H9 (cell line): Measurements from ENCODE around the gene RUNDC1. TPM values are rescaled to one million over a fixed set of nuclear protein-coding genes. Genes with fewer than 3 reads are reported as not detected.

Source experiments
- DNase-seq: peaks from one replicate; pipeline ENCODE4 v3.0.0-alpha.2; 2017
- H2AFZ ChIP-seq: one replicate; pipeline ENCODE4 v1.6.1; 2013; ENCODE audit warnings: mild to moderate bottlenecking, low read length, control low read depth, moderate library complexity
- H2AK5ac ChIP-seq: 2 replicates; pipeline ENCODE4 v1.6.1; 2013; ENCODE audit warnings: low read length, control low read depth, mixed read lengths; ENCODE audit not compliant: insufficient read length
- H2BK120ac ChIP-seq: one replicate; pipeline ENCODE4 v1.6.1; 2013; ENCODE audit warnings: low read depth, mild to moderate bottlenecking, low read length, control low read depth, inconsistent platforms; ENCODE audit not compliant: poor library complexity, severe bottlenecking
- H2BK12ac ChIP-seq: 2 replicates; pipeline ENCODE4 v1.6.1; 2013; ENCODE audit warnings: low read length, control low read depth, mixed read lengths, low read depth; ENCODE audit not compliant: insufficient read length
- H2BK15ac ChIP-seq: 2 replicates; pipeline ENCODE4 v1.6.1; 2013; ENCODE audit warnings: low read depth, low read length, control low read depth
- H2BK20ac ChIP-seq: one replicate; pipeline ENCODE4 v1.6.1; 2013; ENCODE audit warnings: low read depth, mild to moderate bottlenecking, low read length, control low read depth, inconsistent platforms; ENCODE audit not compliant: poor library complexity, severe bottlenecking
- H2BK5ac ChIP-seq: 2 replicates; pipeline ENCODE4 v1.6.1; 2013; ENCODE audit warnings: low read length, control low read depth, mixed read lengths; ENCODE audit not compliant: insufficient read length
- H3K14ac ChIP-seq: 2 replicates; pipeline ENCODE4 v1.6.1; 2013; ENCODE audit warnings: low read length, control low read depth; ENCODE audit not compliant: insufficient read depth
- H3K18ac ChIP-seq: 2 replicates; pipeline ENCODE4 v1.6.1; 2013; ENCODE audit warnings: low read depth, mild to moderate bottlenecking, mixed read lengths, low read length, control low read depth; ENCODE audit not compliant: insufficient read length
- H3K23ac ChIP-seq: 2 replicates; pipeline ENCODE4 v1.6.1; 2013; ENCODE audit warnings: low read length, control low read depth, mixed read lengths, low read depth; ENCODE audit not compliant: insufficient read length
- H3K23me2 ChIP-seq: 2 replicates; pipeline ENCODE4 v1.6.1; 2013; ENCODE audit warnings: low read depth, mild to moderate bottlenecking, mixed read lengths, low read length, control low read depth; ENCODE audit not compliant: insufficient read length, poor library complexity, severe bottlenecking
- H3K27ac ChIP-seq: 2 replicates; pipeline ENCODE4 v1.5.1; 2013; ENCODE audit warnings: low read length, control low read depth, mixed read lengths, low read depth; ENCODE audit not compliant: insufficient read length
- H3K27me3 ChIP-seq: 2 replicates; pipeline ENCODE4 v1.6.1; 2013; ENCODE audit warnings: low read length, control low read depth, inconsistent platforms; ENCODE audit not compliant: insufficient read depth
- H3K4ac ChIP-seq: 2 replicates; pipeline ENCODE4 v1.6.1; 2013; ENCODE audit warnings: low read depth, mild to moderate bottlenecking, control low read depth, inconsistent platforms, low read length, moderate library complexity
- H3K4me1 ChIP-seq: 2 replicates; pipeline ENCODE4 v1.6.1; 2013; ENCODE audit warnings: low read length, control low read depth, inconsistent platforms; ENCODE audit not compliant: insufficient read depth
- H3K4me2 ChIP-seq: 2 replicates; pipeline ENCODE4 v1.6.1; 2013; ENCODE audit warnings: low read length, control low read depth, mixed read lengths; ENCODE audit not compliant: insufficient read length, insufficient read depth
- H3K56ac ChIP-seq: 2 replicates; pipeline ENCODE4 v1.6.1; 2013; ENCODE audit warnings: low read depth, mild to moderate bottlenecking, mixed read lengths, low read length, control low read depth; ENCODE audit not compliant: insufficient read length
- H3K79me1 ChIP-seq: 2 replicates; pipeline ENCODE4 v1.6.1; 2013; ENCODE audit warnings: low read depth, mild to moderate bottlenecking, moderate library complexity, low read length, control low read depth, inconsistent platforms; ENCODE audit not compliant: insufficient read depth, poor library complexity, severe bottlenecking
- H3K79me2 ChIP-seq: 2 replicates; pipeline ENCODE4 v1.6.1; 2013; ENCODE audit warnings: low read length, control low read depth, inconsistent platforms; ENCODE audit not compliant: insufficient read depth
- H3K9ac ChIP-seq: 2 replicates; pipeline ENCODE4 v1.6.1; 2013; ENCODE audit warnings: low read length, control low read depth, mixed read lengths; ENCODE audit not compliant: insufficient read length; ENCODE audit errors: extremely low read depth
- H3K9me3 ChIP-seq: one replicate; pipeline ENCODE4 v1.6.1; 2013; ENCODE audit warnings: low read depth, low read length, inconsistent platforms; ENCODE audit not compliant: control insufficient read depth
- H3T11ph ChIP-seq: one replicate; pipeline ENCODE4 v1.6.1; 2013; ENCODE audit warnings: mild to moderate bottlenecking, low read length, control low read depth, inconsistent platforms
- H4K20me1 ChIP-seq: one replicate; pipeline ENCODE4 v1.6.1; 2013; ENCODE audit not compliant: control insufficient read depth, insufficient read length, insufficient read depth
- H4K5ac ChIP-seq: 2 replicates; pipeline ENCODE4 v1.6.1; 2013; ENCODE audit warnings: low read depth, mild to moderate bottlenecking, mixed read lengths, low read length, control low read depth; ENCODE audit not compliant: insufficient read length
- H4K8ac ChIP-seq: replicated peaks from 2 replicates; pipeline ENCODE4 v1.6.1; 2013; ENCODE audit warnings: low read length, control low read depth, mixed read lengths, low read depth; ENCODE audit not compliant: insufficient read length
- H4K91ac ChIP-seq: 2 replicates; pipeline ENCODE4 v1.6.1; 2013; ENCODE audit warnings: low read depth, mild to moderate bottlenecking, moderate library complexity, mixed read lengths, low read length, control low read depth; ENCODE audit not compliant: insufficient read length
- H3K27ac Mint-ChIP-seq, 3 experiments: 2 replicates in 2 of 3; 3 replicates in 1 of 3; pipeline ENCODE4 v1.8.0; 2020 to 2021; ENCODE audit warnings: mixed read lengths in 3 of 3, mild to moderate bottlenecking in 1 of 3, moderate library complexity in 1 of 3
- H3K27me3 Mint-ChIP-seq: 2 replicates; pipeline ENCODE4 v1.8.0; 2021; ENCODE audit warnings: low read depth, mild to moderate bottlenecking, moderate library complexity, mixed read lengths
- H3K36me3 Mint-ChIP-seq, 3 experiments: 2 replicates in 2 of 3; 3 replicates in 1 of 3; pipeline ENCODE4 v1.8.0; 2020 to 2021; ENCODE audit warnings: low read depth in 3 of 3, mixed read lengths in 3 of 3; ENCODE audit not compliant: insufficient read depth in 1 of 3
- H3K4me1 Mint-ChIP-seq, 2 experiments: 2 replicates each; pipeline ENCODE4 v1.8.0; 2020; ENCODE audit warnings: mixed read lengths in 2 of 2
- H3K4me3 Mint-ChIP-seq, 2 experiments: 2 replicates in 1 of 2; 3 replicates in 1 of 2; pipeline ENCODE4 v1.8.0; 2020 to 2021; ENCODE audit warnings: mild to moderate bottlenecking in 2 of 2, mixed read lengths in 2 of 2, moderate library complexity in 1 of 2
- H3K9me3 Mint-ChIP-seq, 2 experiments: 2 replicates in 1 of 2; 3 replicates in 1 of 2; pipeline ENCODE4 v1.8.0; 2020; ENCODE audit warnings: mild to moderate bottlenecking in 2 of 2, mixed read lengths in 2 of 2, moderate library complexity in 1 of 2
- WGBS: extraction: QIAGEN DNeasy Blood & Tissue Kit; methylation state at CpG from one replicate; pipeline ENCODE4 v1.1.7; 2013; ENCODE audit warnings: missing lambda C conversion rate, low lambda C conversion rate, mixed read lengths; ENCODE audit not compliant: insufficient read length; ENCODE audit errors: extremely low coverage; 5-methylcytosine and 5-hydroxymethylcytosine counted together
- total RNA-seq: library from RNA; stranded (reverse); gene quantifications from 2 replicates; pipeline ENCODE4 v1.2.1, GENCODE V29; 2021
- TF ChIP-seq, protein P1 (sequence below): fragments of 200-600 bp; sonication (generic); conservative IDR thresholded peaks from 3 replicates; pipeline ENCODE4 v1.8.0; 2021; ENCODE audit warnings: antibody characterized with exemption, mild to moderate bottlenecking

The RUNDC1 gene
- total RNA-seq, 1 experiment from 2014 or later: 18.8 TPM

DNA sequence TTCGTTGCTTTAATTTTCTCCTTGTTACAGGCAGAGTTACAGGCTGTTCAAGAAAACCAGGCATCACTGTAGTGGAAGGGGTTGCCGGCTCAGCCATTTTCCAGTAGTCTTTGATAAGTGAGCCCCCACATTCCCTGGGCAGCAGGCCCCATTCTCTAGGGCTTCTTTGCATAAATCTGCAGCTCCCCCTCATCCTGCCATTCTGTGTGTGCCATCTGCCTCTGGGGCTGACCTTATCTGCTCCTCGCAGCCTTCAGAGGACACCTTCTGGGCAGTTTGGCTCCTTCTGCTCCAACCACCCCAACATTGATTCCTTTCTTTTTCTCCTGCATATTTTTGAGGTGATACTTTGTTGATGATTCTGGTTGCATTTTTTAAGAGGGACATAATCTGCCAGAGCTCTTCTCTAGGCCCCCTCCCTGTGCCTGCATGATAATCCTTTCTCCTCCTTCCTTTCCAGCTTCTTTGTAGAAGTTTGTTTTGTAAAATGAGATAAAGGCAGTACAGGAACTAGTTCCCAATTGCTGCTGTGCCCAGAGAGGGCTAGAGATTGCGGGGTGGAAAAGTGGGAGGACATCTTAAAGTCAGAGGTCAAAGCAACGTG lies 61.8 kb downstream of the RUNDC1 start:
- Mint-ChIP-seq H3K4me1 (peaks cover 48 to 57% of the 10 kb centered on the region in 2 experiments), H3K27ac (peak overlapping the region; percentile 92 to 98 (median 96)), H3K27me3 (no peaks in the 10 kb centered on the region), H3K9me3 (no peaks in the 10 kb centered on the region; a peak in 1 of 5 replicates), H3K36me3 (peaks cover 10 to 20% (median 19%) of the 10 kb centered on the region in 3 experiments; a peak in 6 of 7 replicates), H3K4me3 (peak overlapping the region in 1 of 2 experiments; percentile 20; a peak in 2 of 5 replicates)
- Histone ChIP-seq H4K5ac (no peak overlapping the region), H3K23ac (no peak overlapping the region), H4K20me1 (no peaks in the 10 kb centered on the region), H2BK120ac (no peak overlapping the region), H3K27ac (no peak overlapping the region), H2BK20ac (no peak overlapping the region), H3K23me2 (no peaks in the 10 kb centered on the region), H3K27me3 (no peaks in the 10 kb centered on the region), H2AFZ (no peak overlapping the region), H3K4ac (no peak overlapping the region), H4K8ac (no peak overlapping the region), H3K56ac (no peak overlapping the region), H3K4me1 (peaks cover 13% of the 10 kb centered on the region; the same call in 1 of the 2 replicates), H2BK5ac (no peak overlapping the region), H3K14ac (no peak overlapping the region), H3K9me3 (no peaks in the 10 kb centered on the region), H3K79me2 (no peaks in the 10 kb centered on the region), H4K91ac (no peak overlapping the region), H3K4me2 (peak overlapping the region; percentile 9), H2BK12ac (no peak overlapping the region), H3K18ac (no peak overlapping the region), H2AK5ac (no peak overlapping the region), H2BK15ac (no peak overlapping the region), H3K79me1 (no peaks in the 10 kb centered on the region), H3T11ph (no peak overlapping the region), H3K9ac (no peak overlapping the region)
- WGBS: no CpG with 5 or more reads among the region's 5 CpGs
- no peak for DNase-seq
- TF ChIP-seq, protein P1, sequence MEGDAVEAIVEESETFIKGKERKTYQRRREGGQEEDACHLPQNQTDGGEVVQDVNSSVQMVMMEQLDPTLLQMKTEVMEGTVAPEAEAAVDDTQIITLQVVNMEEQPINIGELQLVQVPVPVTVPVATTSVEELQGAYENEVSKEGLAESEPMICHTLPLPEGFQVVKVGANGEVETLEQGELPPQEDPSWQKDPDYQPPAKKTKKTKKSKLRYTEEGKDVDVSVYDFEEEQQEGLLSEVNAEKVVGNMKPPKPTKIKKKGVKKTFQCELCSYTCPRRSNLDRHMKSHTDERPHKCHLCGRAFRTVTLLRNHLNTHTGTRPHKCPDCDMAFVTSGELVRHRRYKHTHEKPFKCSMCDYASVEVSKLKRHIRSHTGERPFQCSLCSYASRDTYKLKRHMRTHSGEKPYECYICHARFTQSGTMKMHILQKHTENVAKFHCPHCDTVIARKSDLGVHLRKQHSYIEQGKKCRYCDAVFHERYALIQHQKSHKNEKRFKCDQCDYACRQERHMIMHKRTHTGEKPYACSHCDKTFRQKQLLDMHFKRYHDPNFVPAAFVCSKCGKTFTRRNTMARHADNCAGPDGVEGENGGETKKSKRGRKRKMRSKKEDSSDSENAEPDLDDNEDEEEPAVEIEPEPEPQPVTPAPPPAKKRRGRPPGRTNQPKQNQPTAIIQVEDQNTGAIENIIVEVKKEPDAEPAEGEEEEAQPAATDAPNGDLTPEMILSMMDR: 0 out of 3 replicates have a peak, but pooled peaks have one; percentile 10

Other genes with a start within 250 kb of the RUNDC1 start
- gene EZH1, start 235.5 kb upstream of the RUNDC1 start, total RNA-seq: 17.9 and 18.6 TPM in 2 replicates
- 10.9 and 11.7 TPM in 2 replicates for gene RAMP2, start 219.3 kb upstream of the RUNDC1 start, total RNA-seq
- 111 and 113 TPM in 2 replicates for gene VPS25, start 207.1 kb upstream of the RUNDC1 start, total RNA-seq
- gene WNK4, start 200.0 kb upstream of the RUNDC1 start, total RNA-seq: 1.9 and 2.6 TPM in 2 replicates
- 74.2 and 76.9 TPM in 2 replicates for gene COA3, start 181.9 kb upstream of the RUNDC1 start, total RNA-seq
- gene CNTD1, start 181.7 kb upstream of the RUNDC1 start, total RNA-seq: not detected in 2 replicates
- 60.1 and 69.2 TPM in 2 replicates for gene BECN1, start 156.3 kb upstream of the RUNDC1 start, total RNA-seq
- 205 and 222 TPM in 2 replicates for gene PSME3, start 147.2 kb upstream of the RUNDC1 start, total RNA-seq
- gene AOC2, start 136.0 kb upstream of the RUNDC1 start, total RNA-seq: 5.7 and 7.1 TPM in 2 replicates
- 2.6 and 2.8 TPM in 2 replicates for gene AOC3, start 129.4 kb upstream of the RUNDC1 start, total RNA-seq
- not detected in 2 replicates for gene G6PC1, start 79.8 kb upstream of the RUNDC1 start, total RNA-seq
- 65.1 and 68.7 TPM in 2 replicates for gene AARSD1, start 16.1 kb upstream of the RUNDC1 start, total RNA-seq
- 4.0 and 4.2 TPM in 2 replicates for gene PTGES3L, start 485 bp upstream of the RUNDC1 start, total RNA-seq
- gene RPL27, start 17.9 kb downstream of the RUNDC1 start, total RNA-seq: 1,514 and 1,552 TPM in 2 replicates
- gene IFI35, start 26.2 kb downstream of the RUNDC1 start, total RNA-seq: 3.1 and 4.2 TPM in 2 replicates
- gene VAT1, start 41.8 kb downstream of the RUNDC1 start, total RNA-seq: 262 and 274 TPM in 2 replicates
- 47.8 and 50.7 TPM in 2 replicates for gene RND2, start 44.7 kb downstream of the RUNDC1 start, total RNA-seq
- 31.0 and 32.3 TPM in 2 replicates for gene BRCA1, start 144.8 kb downstream of the RUNDC1 start, total RNA-seq
- gene NBR1, start 190.6 kb downstream of the RUNDC1 start, total RNA-seq: 34.2 and 34.6 TPM in 2 replicates
- 3.7 and 4.5 TPM in 2 replicates for gene TMEM106A, start 231.3 kb downstream of the RUNDC1 start, total RNA-seq
- gene CCDC200, start 248.1 kb downstream of the RUNDC1 start, total RNA-seq: not detected in 2 replicates